ENCODE results near the gene MAP3K8. TPM values are rescaled to one million over a fixed set of nuclear protein-coding genes. Genes with fewer than 3 reads are reported as not detected.

Gene MAP3K8
- total RNA-seq, 1 donor from 2014 or later, result 7.3 TPM

GRCh38 chr10:30396698-30397097, 37.3 kb upstream of the MAP3K8 start:
- no peaks in the 10 kb centered on the region for H3K4me1 ChIP-seq
- H3K9me3 Mint-ChIP-seq, result peaks cover 2% of the 10 kb centered on the region
- no peaks in the 10 kb centered on the region for H3F3A ChIP-seq (ENCODE audit: low read depth)
- no peaks in the 10 kb centered on the region for H3K9me3 ChIP-seq (ENCODE audit: low read depth)
- H3K36me3 Mint-ChIP-seq, result no peaks in the 10 kb centered on the region
- peaks cover 4% of the 10 kb centered on the region for H3K27me3 ChIP-seq
- H3K4me3 Mint-ChIP-seq, result no peak overlapping the region
- no peak overlapping the region for H3K4me3 ChIP-seq
- H3K36me3 ChIP-seq, result no peaks in the 10 kb centered on the region
- H3K27ac ChIP-seq, result no peak overlapping the region
- DNase-seq (ENCODE audit: low spot score), result no peak
- no peak overlapping the region for H3K4me2 ChIP-seq
- H3K4me1 Mint-ChIP-seq, result peaks cover 30% of the 10 kb centered on the region
- H4K20me1 ChIP-seq (ENCODE audit: low read depth), result no peaks in the 10 kb centered on the region
- H3K27ac Mint-ChIP-seq, result no peak overlapping the region
- H3K27me3 Mint-ChIP-seq (ENCODE audit: insufficient read depth, low read depth), result peaks cover 7% of the 10 kb centered on the region
- no peak overlapping the region for H3K9ac ChIP-seq
- no peak overlapping the region for H2AFZ ChIP-seq (replicated peaks)
- no peaks in the 10 kb centered on the region for H3K79me2 ChIP-seq (ENCODE audit: low read depth)
- TF ChIP-seq EZH2phosphoT487 (IDR thresholded peaks at IDR 0.05) (no peak), CTCF (IDR thresholded peaks at IDR 0.05) (no peak), EZH2 (IDR thresholded peaks at IDR 0.05) (no peak)

DNA sequence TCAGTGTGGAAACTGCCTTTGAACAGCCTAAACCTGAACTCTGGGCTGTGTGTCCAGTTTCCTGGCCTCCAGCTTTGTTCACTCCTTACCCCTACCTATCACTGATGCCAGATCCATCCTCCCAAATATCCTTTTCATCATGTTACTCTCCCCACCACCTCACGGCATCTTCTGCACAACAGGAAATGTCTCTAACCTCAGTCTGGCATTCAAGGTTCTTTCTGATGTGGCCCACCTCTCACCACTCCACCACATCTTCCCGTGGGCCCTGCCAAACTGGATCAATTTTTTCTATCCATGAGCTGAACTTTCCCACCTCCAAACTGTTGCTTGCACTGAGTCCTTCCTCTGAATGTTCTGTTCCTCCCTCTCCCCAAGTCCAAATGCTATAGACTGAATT, 35.8 kb upstream of the MAP3K8 start:
- Histone ChIP-seq H3K4me3 (no peak overlapping the region), H3K4me1 (no peaks in the 10 kb centered on the region), H3K4me2 (no peak overlapping the region), H3K9ac (no peak overlapping the region), H3K36me3 (no peaks in the 10 kb centered on the region), H3K27me3 (no peaks in the 10 kb centered on the region), H2AFZ (replicated peaks) (no peak overlapping the region), H4K20me1 (ENCODE audit: low read depth) (no peaks in the 10 kb centered on the region), H3K27ac (no peak overlapping the region), H3K79me2 (ENCODE audit: low read depth) (no peaks in the 10 kb centered on the region), H3F3A (ENCODE audit: low read depth) (no peaks in the 10 kb centered on the region), H3K9me3 (ENCODE audit: low read depth) (no peaks in the 10 kb centered on the region)
- no peak for DNase-seq (ENCODE audit: low spot score)
- H3K27me3 Mint-ChIP-seq (ENCODE audit: insufficient read depth, low read depth), result peaks cover 9% of the 10 kb centered on the region
- H3K4me1 Mint-ChIP-seq, result peaks cover 18% of the 10 kb centered on the region
- H3K9me3 Mint-ChIP-seq, result peaks cover 2% of the 10 kb centered on the region
- no peak overlapping the region for H3K4me3 Mint-ChIP-seq
- TF ChIP-seq EZH2phosphoT487 (IDR thresholded peaks at IDR 0.05), result no peak
- no peak for TF ChIP-seq EZH2 (IDR thresholded peaks at IDR 0.05)
- no peak for TF ChIP-seq CTCF (IDR thresholded peaks at IDR 0.05)
- H3K27ac Mint-ChIP-seq, result no peak overlapping the region
- no peaks in the 10 kb centered on the region for H3K36me3 Mint-ChIP-seq

DNA sequence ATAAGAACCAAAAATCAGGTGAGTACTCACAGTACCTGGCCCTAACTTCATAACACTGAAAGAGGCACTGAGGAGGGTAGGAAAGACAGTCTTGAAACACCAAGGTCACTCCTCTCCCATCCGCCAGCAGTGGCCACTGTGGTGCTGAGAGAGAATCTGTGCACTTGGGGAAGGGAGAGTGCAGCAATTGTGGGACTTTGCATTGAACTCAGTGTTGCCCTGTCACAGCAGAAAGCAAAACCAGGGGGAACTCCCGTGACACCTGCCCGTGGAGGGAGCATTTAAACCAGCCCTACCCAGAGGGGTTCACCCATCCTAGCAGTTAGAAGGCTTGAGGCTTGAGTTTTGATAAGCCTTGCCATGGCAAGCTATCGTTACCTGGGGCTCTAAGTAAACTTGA, 35.2 kb upstream of the MAP3K8 start:
- H3K27ac Mint-ChIP-seq, result no peak overlapping the region
- H3K4me1 Mint-ChIP-seq, result peaks cover 14% of the 10 kb centered on the region
- H3K36me3 Mint-ChIP-seq, result no peaks in the 10 kb centered on the region
- Histone ChIP-seq H2AFZ (replicated peaks) (no peak overlapping the region), H3K27me3 (no peaks in the 10 kb centered on the region), H3K4me1 (no peaks in the 10 kb centered on the region), H3K79me2 (ENCODE audit: low read depth) (no peaks in the 10 kb centered on the region), H4K20me1 (ENCODE audit: low read depth) (no peaks in the 10 kb centered on the region), H3K9ac (no peak overlapping the region), H3K9me3 (ENCODE audit: low read depth) (no peaks in the 10 kb centered on the region), H3F3A (ENCODE audit: low read depth) (no peaks in the 10 kb centered on the region), H3K27ac (no peak overlapping the region), H3K36me3 (no peaks in the 10 kb centered on the region), H3K4me3 (no peak overlapping the region), H3K4me2 (no peak overlapping the region)
- TF ChIP-seq EZH2 (IDR thresholded peaks at IDR 0.05), result no peak
- TF ChIP-seq EZH2phosphoT487 (IDR thresholded peaks at IDR 0.05), result no peak
- TF ChIP-seq CTCF (IDR thresholded peaks at IDR 0.05), result no peak
- H3K27me3 Mint-ChIP-seq (ENCODE audit: insufficient read depth, low read depth), result peaks cover 10% of the 10 kb centered on the region
- H3K9me3 Mint-ChIP-seq, result peaks cover 4% of the 10 kb centered on the region
- no peak overlapping the region for H3K4me3 Mint-ChIP-seq
- no peak for DNase-seq (ENCODE audit: low spot score)

Measured in neural progenitor cell (in vitro differentiated cells).